Upper lobe of left lung (tissue), 6 donors: ENCODE measurements around the gene MFRP. TPM values are rescaled to one million over a fixed set of nuclear protein-coding genes. Genes with fewer than 3 reads are reported as not detected.

Source experiments
- ATAC-seq, 2 donors: fragments of 200-7000 bp; cut with Tn5 transposase; one replicate each; pipeline ENCODE4 v1.9.1; 2022; ENCODE audit warnings: mild to moderate bottlenecking in 2 of 2, moderate library complexity in 2 of 2; ENCODE audit not compliant: low FRiP score in 2 of 2
- DNase-seq, 2 donors: peaks; one replicate each; pipeline ENCODE4 v3.0.0-alpha.2; 2019 to 2020
- H3K27ac ChIP-seq, 4 donors: fragments of 200-600 bp; sonication (generic); one replicate each; pipeline ENCODE4 v1.5.1; 2016 to 2019
- H3K27me3 ChIP-seq, 4 donors: fragments of 200-600 bp; sonication (generic); one replicate each; pipeline ENCODE4 v1.5.1; 2017 to 2019
- H3K36me3 ChIP-seq, 4 donors: fragments of 200-600 bp; sonication (generic); one replicate each; pipeline ENCODE4 v1.5.1; 2016 to 2019
- H3K4me1 ChIP-seq, 4 donors: fragments of 200-600 bp; sonication (generic); one replicate each; pipeline ENCODE4 v1.5.1; 2018 to 2019
- H3K4me3 ChIP-seq, 4 donors: fragments of 200-600 bp; sonication (generic); one replicate each; pipeline ENCODE4 v1.5.1; 2017 to 2019; ENCODE audit warnings: mild to moderate bottlenecking in 2 of 4, moderate library complexity in 1 of 4
- H3K9me3 ChIP-seq, 4 donors: fragments of 200-600 bp; sonication (generic); one replicate each; pipeline ENCODE4 v1.5.1; 2018 to 2019
- CTCF ChIP-seq, 6 experiments: fragments of 450-650 bp in 4 of 6; fragments of 200-600 bp in 2 of 6; sonication (generic) in 2 of 6; IDR thresholded peaks; one replicate each; pipeline ENCODE4 v1.5.1; 2016 to 2019; ENCODE audit warnings: antibody characterized with exemption in 6 of 6
- EP300 ChIP-seq, 4 donors: sonication (generic); formaldehyde crosslinking; IDR thresholded peaks; one replicate each; pipeline ENCODE4 v1.5.1; 2017; ENCODE audit warnings: antibody characterized with exemption in 4 of 4, control low read depth in 2 of 4
- POLR2A ChIP-seq, 4 donors: fragments of 450-650 bp; IDR thresholded peaks; one replicate each; pipeline ENCODE4 v1.5.1; 2016 to 2017; ENCODE audit warnings: antibody characterized with exemption in 4 of 4, mild to moderate bottlenecking in 2 of 4
- POLR2AphosphoS5 ChIP-seq, 2 donors: sonication (generic); formaldehyde crosslinking; IDR thresholded peaks; one replicate each; pipeline ENCODE4 v1.5.1; 2017; ENCODE audit warnings: antibody characterized with exemption in 2 of 2
- WGBS, 2 donors: methylation state at CpG; one replicate each; pipeline ENCODE4 v1.1.5; 2017 to 2018; 5-methylcytosine and 5-hydroxymethylcytosine counted together
- small RNA-seq, 4 donors: library from RNA; depleted of rRNA; stranded (forward); fragments of <200 nt; gene quantifications; one replicate each; pipeline ENCODE3, GENCODE V24; 2016
- total RNA-seq, 6 donors: library from RNA; depleted of rRNA in 4 of 6; stranded (reverse); fragments of >200 nt in 4 of 6; gene quantifications; one replicate each; pipeline versions ENCODE4 v1.1.0 to v1.2.1, GENCODE V29; 2016 to 2021
- donor health status: DM: no; HTN: no; CAD: no; lungs with moderate emphysema.
- donor health status: DM: no; HTN: yes; CAD: no; lungs with severe emphysema.

MFRP gene
- total RNA-seq, 6 donors from 2014 or later, result not detected

GRCh38 chr11:119290894-119291497, 55.5 kb downstream of the MFRP start:
- 98 to 99% methylated on average over 10 of the region's 10 CpGs for WGBS, 2 donors
- Histone ChIP-seq H3K36me3 (peaks cover 0 to 46% (median 21%) of the 10 kb centered on the region in 4 donors), H3K9me3 (peaks cover 0 to 7% (median 3%) of the 10 kb centered on the region in 4 donors), H3K27me3 (no peaks in the 10 kb centered on the region), H3K4me1 (no peaks in the 10 kb centered on the region), H3K27ac (no peak overlapping the region), H3K4me3 (no peak overlapping the region)
- DNase-seq (no peak), ATAC-seq (no peak)
- TF ChIP-seq POLR2A (IDR thresholded peaks at IDR 0.05) (no peak), POLR2AphosphoS5 (IDR thresholded peaks at IDR 0.05) (no peak), EP300 (IDR thresholded peaks at IDR 0.05) (no peak), CTCF (IDR thresholded peaks at IDR 0.05) (no peak)

Small RNAs within 50 kb of the gene (small RNA-seq; reads per million reads assigned to genes)
- gene RF01225, result 0 reads per million in 4 donors
- 0 reads per million in 4 donors for gene RNU6-262P

Other genes with a start within 250 kb of the MFRP start
- gene DPAGT1, start 244.9 kb downstream of the MFRP start, total RNA-seq, result 10 to 100 TPM; 18.6 to 43.9 (median 28.3) TPM
- gene C2CD2L, start 239.4 kb downstream of the MFRP start, total RNA-seq, result 10 to 100 TPM; 13.0 to 26.2 (median 19.8) TPM
- 10 to 100 TPM; 22.3 to 90.1 (median 25.6) TPM for gene HINFP, start 225.1 kb downstream of the MFRP start, total RNA-seq
- gene ABCG4, start 197.7 kb downstream of the MFRP start, total RNA-seq, result under 1 TPM in 2 of 6 donors, not detected in 4; 0.06 to 0.78 TPM
- 10 to 100 TPM; 13.1 to 34.5 (median 20.2) TPM for gene NLRX1, start 178.0 kb downstream of the MFRP start, total RNA-seq
- gene NHERF4, start 161.2 kb downstream of the MFRP start, total RNA-seq, result 1 to 10 TPM in 1 of 6 donors, under 1 TPM in 3, not detected in 2; 0.29 to 1.0 (median 0.81) TPM
- gene CBL, start 140.4 kb downstream of the MFRP start, total RNA-seq, result 10 to 100 TPM; 15.4 to 32.2 (median 18.9) TPM
- gene MCAM, start 29.6 kb downstream of the MFRP start, total RNA-seq, result 100 to 1,000 TPM in 3 of 6 donors, 10 to 100 TPM in 3; 39.8 to 222 (median 76.5) TPM
- 10 to 100 TPM in 5 of 6 donors, 1 to 10 TPM in 1; 5.2 to 25.5 (median 14.8) TPM for gene RNF26, start 12.2 kb downstream of the MFRP start, total RNA-seq
- 10 to 100 TPM; 10.5 to 57.2 (median 26.4) TPM for gene C1QTNF5, start 5.8 kb downstream of the MFRP start, total RNA-seq
- gene USP2, start 35.0 kb upstream of the MFRP start, total RNA-seq, result 1 to 10 TPM; 1.7 to 5.0 (median 3.0) TPM
- 10 to 100 TPM in 2 of 6 donors, 1 to 10 TPM in 2, under 1 TPM in 1, not detected in 1; 0.39 to 30.5 (median 2.7) TPM for gene THY1, start 76.5 kb upstream of the MFRP start, total RNA-seq